Upper lobe of right lung (tissue), 1 donor: ENCODE data around the gene USH1G. TPM values are rescaled to one million over a fixed set of nuclear protein-coding genes. Genes with fewer than 3 reads are reported as not detected.

Experiments
- ATAC-seq: fragments of 200-7000 bp; cut with Tn5 transposase; one replicate; pipeline ENCODE4 v1.9.1; 2020; ENCODE audit warnings: mild to moderate bottlenecking, moderate library complexity
- DNase-seq: peaks from one replicate; pipeline ENCODE4 v3.0.0-alpha.2; 2020
- H3K27ac ChIP-seq: fragments of 200-600 bp; one replicate; pipeline ENCODE4 v1.8.0; 2022
- H3K27me3 ChIP-seq: fragments of 200-600 bp; one replicate; pipeline ENCODE4 v1.8.0; 2022; ENCODE audit warnings: mild to moderate bottlenecking
- H3K36me3 ChIP-seq: fragments of 200-600 bp; one replicate; pipeline ENCODE4 v1.8.0; 2022
- H3K4me1 ChIP-seq: fragments of 200-600 bp; one replicate; pipeline ENCODE4 v1.8.0; 2022
- H3K4me3 ChIP-seq: fragments of 200-600 bp; one replicate; pipeline ENCODE4 v1.8.0; 2022; ENCODE audit warnings: mild to moderate bottlenecking
- H3K9me3 ChIP-seq: fragments of 200-600 bp; one replicate; pipeline ENCODE4 v1.8.0; 2022
- CTCF ChIP-seq: fragments of 200-600 bp; IDR thresholded peaks from one replicate; pipeline ENCODE4 v1.8.0; 2022; ENCODE audit warnings: antibody characterized with exemption
- intact Hi-C: fragments of 100-400 bp; cut with DNase I; formaldehyde crosslinking; loops from one replicate; pipeline ENCODE4 v1.11.0; 2022
- total RNA-seq: library from RNA; stranded (reverse); fragmentation: NEBNext Ultra II Directional; extraction: Animal tissue kit (Norgen Biotek cat#: 25700); gene quantifications from one replicate; pipeline ENCODE4 v1.2.1, GENCODE V29; 2021
- donor health status: DM: no; HTN: yes; CAD: no; lungs with severe emphysema.

The USH1G gene
- total RNA-seq, 1 donor from 2014 or later, result not detected

GRCh38 chr17:74935048-74935447, 12.0 kb upstream of the USH1G start:
- Histone ChIP-seq H3K36me3 (no peaks in the 10 kb centered on the region), H3K27me3 (peaks cover 58% of the 10 kb centered on the region), H3K27ac (no peak overlapping the region), H3K4me1 (no peaks in the 10 kb centered on the region), H3K4me3 (no peak overlapping the region), H3K9me3 (no peaks in the 10 kb centered on the region)
- ATAC-seq, result no peak
- no peak for TF ChIP-seq CTCF
- DNase-seq, result no peak
- intact Hi-C loops, result no loop called here

GRCh38 chr17:74930535-74931036, 7.5 kb upstream of the USH1G start:
- peak; percentile 20 for ATAC-seq
- no peak for TF ChIP-seq CTCF
- H3K27me3 ChIP-seq, result peaks cover 46% of the 10 kb centered on the region

GRCh38 chr17:74928786-74929185, 5.7 kb upstream of the USH1G start:
- ATAC-seq (no peak), DNase-seq (no peak)
- intact Hi-C loops, result no loop called here
- H3K27me3 ChIP-seq, result peaks cover 50% of the 10 kb centered on the region
- TF ChIP-seq CTCF, result no peak
- no peak overlapping the region for H3K4me3 ChIP-seq
- H3K4me1 ChIP-seq, result peaks cover 10% of the 10 kb centered on the region
- H3K27ac ChIP-seq, result no peak overlapping the region
- no peaks in the 10 kb centered on the region for H3K36me3 ChIP-seq
- H3K9me3 ChIP-seq, result no peaks in the 10 kb centered on the region

More at GRCh38 chr17:74930535-74931036, 7.5 kb upstream of the USH1G start:
- no peak overlapping the region for H3K27ac ChIP-seq
- no peak for DNase-seq
- H3K4me3 ChIP-seq, result no peak overlapping the region
- no peaks in the 10 kb centered on the region for H3K4me1 ChIP-seq
- H3K36me3 ChIP-seq, result no peaks in the 10 kb centered on the region
- intact Hi-C loops, result no loop called here
- no peaks in the 10 kb centered on the region for H3K9me3 ChIP-seq

- Histone ChIP-seq H3K4me1 (peaks cover 20% of the 10 kb centered on the region), H3K9me3 (no peaks in the 10 kb centered on the region), H3K27me3 (peaks cover 72% of the 10 kb centered on the region), H3K36me3 (no peaks in the 10 kb centered on the region), H3K4me3 (no peak overlapping the region), H3K27ac (no peak overlapping the region)
- DNase-seq (no peak), ATAC-seq (no peak)
- intact Hi-C loops, result no loop called here
- TF ChIP-seq CTCF, result no peak
Measured at GRCh38 chr17:74925242-74925641, 2.2 kb upstream of the USH1G start.

- no peaks in the 10 kb centered on the region for H3K9me3 ChIP-seq
- intact Hi-C loops, result no loop called here
- DNase-seq (peak; percentile 71), ATAC-seq (peak; percentile 55)
- H3K36me3 ChIP-seq, result no peaks in the 10 kb centered on the region
- TF ChIP-seq CTCF, result no peak
- peaks cover 81% of the 10 kb centered on the region for H3K27me3 ChIP-seq
- H3K4me3 ChIP-seq, result peak within 1 kb of the TSS; percentile 38
- H3K27ac ChIP-seq, result no peak within 1 kb of the TSS
- peaks cover 20% of the 10 kb centered on the region for H3K4me1 ChIP-seq
Measured at GRCh38 chr17:74924250-74924948, 1.3 kb upstream of the USH1G start, which contains the start of gene OTOP2. Gene OTOP2 (plus strand): TSS chr17:74924273. CDS start chr17:74924633, 360 bp downstream.
